B cell (primary cell): ENCODE measurements around the gene CSNK1G1.

ENCODE experiments used
- CTCF ChIP-seq: fragments of 200-600 bp; IDR thresholded peaks from one replicate; pipeline ENCODE4 v1.8.0; 2022; ENCODE audit warnings: antibody characterized with exemption, mild to moderate bottlenecking
- EZH2 ChIP-seq: IDR thresholded peaks from 2 replicates; pipeline ENCODE4 v1.6.1; 2012; ENCODE audit warnings: borderline replicate concordance, low read depth, mild to moderate bottlenecking, moderate library complexity, low read length; ENCODE audit not compliant: insufficient read depth, poor library complexity, severe bottlenecking

DNA sequence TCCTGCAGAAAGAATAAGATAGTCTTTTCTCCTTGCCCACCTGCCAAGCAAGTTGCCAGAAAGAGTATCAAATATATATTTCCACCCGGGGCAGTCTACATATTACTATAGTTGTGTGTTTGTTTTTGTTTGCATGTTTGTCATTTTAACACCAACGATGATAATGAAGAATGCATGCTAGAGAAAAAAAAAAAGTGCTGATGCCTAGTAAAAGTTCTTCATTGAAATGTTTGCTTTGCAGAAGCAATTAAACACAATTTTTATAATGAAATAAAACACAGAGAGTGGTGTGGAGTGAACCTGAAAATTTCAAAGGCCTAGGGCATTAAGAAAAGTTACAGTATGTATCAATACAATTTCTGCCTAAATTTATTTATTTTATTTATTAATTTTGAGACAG is 27.8 kb upstream of the CSNK1G1 start:
- TF ChIP-seq CTCF (no peak), EZH2 (no peak)
